Measurements from ENCODE around the gene ZBTB11. TPM values are rescaled to one million over a fixed set of nuclear protein-coding genes. Genes with fewer than 3 reads are reported as not detected.

The ZBTB11 gene
- total and polyA plus RNA-seq, 2 of the 13 experiments (the other 11 are each of a cell fraction or from before 2014, with no cell fraction given): 5.9 to 18.1 TPM

GRCh38 chr3:101676216-101676764 lies 642 bp downstream of the ZBTB11 start (continued):
- TF ChIP-seq NFATC3 (CRISPR knock-in tag; IDR thresholded peaks at IDR 0.05) (0 out of 2 replicates have a peak, but pooled peaks have one; percentile 55), MLLT10 (CRISPR knock-in tag; IDR thresholded peaks at IDR 0.05) (no peak), ZNF558 (CRISPR knock-in tag; IDR thresholded peaks at IDR 0.05; ENCODE audit: borderline replicate concordance) (no peak), ZSCAN29 (CRISPR knock-in tag; conservative IDR thresholded peaks at IDR 0.05) (no peak; the same call in 1 of the 2 replicates), ZNF788 (CRISPR knock-in tag; IDR thresholded peaks at IDR 0.05; ENCODE audit: borderline replicate concordance) (peak; percentile 75), NR2F6 (IDR thresholded peaks at IDR 0.05) (no peak), NR2F6 (CRISPR knock-in tag; IDR thresholded peaks at IDR 0.05) (no peak), ARHGAP35 (CRISPR knock-in tag; IDR thresholded peaks at IDR 0.05; ENCODE audit: borderline replicate concordance) (0 out of 2 replicates have a peak, but pooled peaks have one; percentile 10), ARNT (IDR thresholded peaks at IDR 0.05) (no peak), ERF (CRISPR knock-in tag; IDR thresholded peaks at IDR 0.05) (peak; percentile 10; the same call in 1 of the 2 replicates), ZNF430 (CRISPR knock-in tag; IDR thresholded peaks at IDR 0.05) (peak; percentile 80), FUBP1 (CRISPR knock-in tag; IDR thresholded peaks at IDR 0.05; ENCODE audit: borderline replicate concordance) (no peak), NFKB2 (CRISPR knock-in tag; IDR thresholded peaks at IDR 0.05; ENCODE audit: borderline replicate concordance) (no peak), SP2 (CRISPR knock-in tag; IDR thresholded peaks at IDR 0.05) (peak; percentile 48; the same call in 1 of the 2 replicates), ZNF747 (CRISPR knock-in tag; IDR thresholded peaks at IDR 0.05; ENCODE audit: borderline replicate concordance) (peak; percentile 30; the same call in 1 of the 2 replicates), BCL6 (CRISPR knock-in tag; IDR thresholded peaks at IDR 0.05) (0 out of 2 replicates have a peak, but pooled peaks have one; percentile 12), ZNF660 (CRISPR knock-in tag; IDR thresholded peaks at IDR 0.05; ENCODE audit: borderline replicate concordance, low read depth) (no peak), ZNF468 (CRISPR knock-in tag; IDR thresholded peaks at IDR 0.05) (0 out of 2 replicates have a peak, but pooled peaks have one; percentile 45), ZNF414 (CRISPR knock-in tag; IDR thresholded peaks at IDR 0.05) (no peak; the same call in 1 of the 2 replicates), AGO1 (IDR thresholded peaks at IDR 0.05; ENCODE audit: low read depth, low read length, poor library complexity, severe bottlenecking) (no peak), ZNF615 (CRISPR knock-in tag; IDR thresholded peaks at IDR 0.05; ENCODE audit: borderline replicate concordance) (0 out of 2 replicates have a peak, but pooled peaks have one; percentile 15), KDM6A (CRISPR knock-in tag; IDR thresholded peaks at IDR 0.05; ENCODE audit: low read depth) (no peak)
- TF ChIP-seq, protein P1, sequence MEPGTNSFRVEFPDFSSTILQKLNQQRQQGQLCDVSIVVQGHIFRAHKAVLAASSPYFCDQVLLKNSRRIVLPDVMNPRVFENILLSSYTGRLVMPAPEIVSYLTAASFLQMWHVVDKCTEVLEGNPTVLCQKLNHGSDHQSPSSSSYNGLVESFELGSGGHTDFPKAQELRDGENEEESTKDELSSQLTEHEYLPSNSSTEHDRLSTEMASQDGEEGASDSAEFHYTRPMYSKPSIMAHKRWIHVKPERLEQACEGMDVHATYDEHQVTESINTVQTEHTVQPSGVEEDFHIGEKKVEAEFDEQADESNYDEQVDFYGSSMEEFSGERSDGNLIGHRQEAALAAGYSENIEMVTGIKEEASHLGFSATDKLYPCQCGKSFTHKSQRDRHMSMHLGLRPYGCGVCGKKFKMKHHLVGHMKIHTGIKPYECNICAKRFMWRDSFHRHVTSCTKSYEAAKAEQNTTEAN (CRISPR knock-in tag; conservative IDR thresholded peaks at IDR 0.05): no peak
- TF ChIP-seq, protein P2, sequence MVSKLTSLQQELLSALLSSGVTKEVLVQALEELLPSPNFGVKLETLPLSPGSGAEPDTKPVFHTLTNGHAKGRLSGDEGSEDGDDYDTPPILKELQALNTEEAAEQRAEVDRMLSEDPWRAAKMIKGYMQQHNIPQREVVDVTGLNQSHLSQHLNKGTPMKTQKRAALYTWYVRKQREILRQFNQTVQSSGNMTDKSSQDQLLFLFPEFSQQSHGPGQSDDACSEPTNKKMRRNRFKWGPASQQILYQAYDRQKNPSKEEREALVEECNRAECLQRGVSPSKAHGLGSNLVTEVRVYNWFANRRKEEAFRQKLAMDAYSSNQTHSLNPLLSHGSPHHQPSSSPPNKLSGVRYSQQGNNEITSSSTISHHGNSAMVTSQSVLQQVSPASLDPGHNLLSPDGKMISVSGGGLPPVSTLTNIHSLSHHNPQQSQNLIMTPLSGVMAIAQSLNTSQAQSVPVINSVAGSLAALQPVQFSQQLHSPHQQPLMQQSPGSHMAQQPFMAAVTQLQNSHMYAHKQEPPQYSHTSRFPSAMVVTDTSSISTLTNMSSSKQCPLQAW (CRISPR knock-in tag; IDR thresholded peaks at IDR 0.05): peak; percentile 44; the same call in 1 of the 2 replicates
- TF ChIP-seq, protein P3, sequence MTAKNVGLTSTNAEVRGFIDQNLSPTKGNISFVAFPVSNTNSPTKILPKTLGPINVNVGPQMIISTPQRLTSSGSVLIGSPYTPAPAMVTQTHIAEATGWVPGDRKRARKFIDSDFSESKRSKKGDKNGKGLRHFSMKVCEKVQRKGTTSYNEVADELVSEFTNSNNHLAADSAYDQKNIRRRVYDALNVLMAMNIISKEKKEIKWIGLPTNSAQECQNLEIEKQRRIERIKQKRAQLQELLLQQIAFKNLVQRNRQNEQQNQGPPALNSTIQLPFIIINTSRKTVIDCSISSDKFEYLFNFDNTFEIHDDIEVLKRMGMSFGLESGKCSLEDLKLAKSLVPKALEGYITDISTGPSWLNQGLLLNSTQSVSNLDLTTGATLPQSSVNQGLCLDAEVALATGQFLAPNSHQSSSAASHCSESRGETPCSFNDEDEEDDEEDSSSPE (CRISPR knock-in tag; IDR thresholded peaks at IDR 0.05): no peak

All from HepG2 (cell line).